Neural cell (in vitro differentiated cells): ENCODE measurements around the gene PTPN21. TPM values are rescaled to one million over a fixed set of nuclear protein-coding genes. Genes with fewer than 3 reads are reported as not detected.

Source experiments
- H2AFZ ChIP-seq: fragments of 200-600, 300-800 bp; sonication (generic), shearing (Covaris generic); 2 replicates; pipeline ENCODE4 v1.6.0; 2014; ENCODE audit warnings: low read depth, mild to moderate bottlenecking, antibody characterized with exemption, low read length, moderate library complexity
- H3F3A ChIP-seq: fragments of 200-600 bp; shearing (Covaris generic); 2 replicates; pipeline ENCODE4 v1.6.1; 2016; ENCODE audit warnings: mild to moderate bottlenecking, moderate library complexity, mixed read lengths, antibody characterized with exemption, low read length; ENCODE audit not compliant: insufficient read depth, poor library complexity, severe bottlenecking
- H3K27ac ChIP-seq: fragments of 200-600, 300-800 bp; sonication (generic), shearing (Covaris generic); 2 replicates; pipeline ENCODE4 v1.5.1; 2014; ENCODE audit warnings: mild to moderate bottlenecking, low read length, moderate library complexity
- H3K27me3 ChIP-seq: fragments of 300-800, 200-600 bp; sonication (generic), shearing (Covaris generic); 2 replicates; pipeline ENCODE4 v1.6.0; 2014; ENCODE audit warnings: mild to moderate bottlenecking, low read depth, low read length, moderate library complexity; ENCODE audit not compliant: insufficient read depth
- H3K36me3 ChIP-seq: fragments of 300-800, 200-600 bp; sonication (generic), shearing (Covaris generic); 2 replicates; pipeline ENCODE4 v1.5.1; 2014; ENCODE audit warnings: mild to moderate bottlenecking, antibody characterized with exemption, low read length, moderate library complexity; ENCODE audit not compliant: insufficient read depth
- H3K4me2 ChIP-seq: fragments of 300-800, 200-600 bp; sonication (generic), shearing (Covaris generic); 2 replicates; pipeline ENCODE4 v1.6.0; 2014; ENCODE audit warnings: mild to moderate bottlenecking, low read length
- H3K4me3 ChIP-seq: fragments of 300-800, 200-600 bp; sonication (generic), shearing (Covaris generic); 2 replicates; pipeline ENCODE4 v1.5.1; 2014; ENCODE audit warnings: mild to moderate bottlenecking, low read length, moderate library complexity
- H3K79me2 ChIP-seq: fragments of 200-600 bp; shearing (Covaris generic); replicated peaks from 2 replicates; pipeline ENCODE4 v1.6.0; 2014; ENCODE audit warnings: mild to moderate bottlenecking, low read length, moderate library complexity; ENCODE audit not compliant: insufficient read depth
- H3K9ac ChIP-seq: fragments of 300-800, 200-600 bp; sonication (generic), shearing (Covaris generic); 2 replicates; pipeline ENCODE4 v1.6.1; 2016; ENCODE audit warnings: mild to moderate bottlenecking, low read length, mixed read lengths
- H3K9me2 ChIP-seq: fragments of 200-600 bp; shearing (Covaris generic); 2 replicates; pipeline ENCODE4 v1.6.1; 2016; ENCODE audit warnings: mild to moderate bottlenecking, low read length, mixed read lengths; ENCODE audit not compliant: insufficient read depth
- H3K9me3 ChIP-seq: fragments of 200-600, 300-800 bp; sonication (generic), shearing (Covaris generic); 2 replicates; pipeline ENCODE4 v1.6.1; 2016; ENCODE audit warnings: mild to moderate bottlenecking, mixed run types, low read length, moderate library complexity, mixed read lengths
- H4K20me1 ChIP-seq: fragments of 200-600 bp; shearing (Covaris generic); 2 replicates; pipeline ENCODE4 v1.6.1; 2016; ENCODE audit warnings: mild to moderate bottlenecking, mixed run types; ENCODE audit not compliant: insufficient read depth
- EP300 ChIP-seq: fragments of 450-650 bp; conservative IDR thresholded peaks from 2 replicates; pipeline ENCODE4 v1.6.1; 2014; ENCODE audit warnings: antibody characterized with exemption, mild to moderate bottlenecking, moderate library complexity; ENCODE audit not compliant: poor library complexity, severe bottlenecking
- EZH2 ChIP-seq: fragments of 200-600, 300-800 bp; shearing (Covaris generic), sonication (generic); IDR thresholded peaks from 2 replicates; pipeline ENCODE4 v1.6.1; 2014; ENCODE audit warnings: antibody characterized with exemption, low read length, borderline replicate concordance, mild to moderate bottlenecking; ENCODE audit not compliant: insufficient read depth, poor library complexity, severe bottlenecking
- MXI1 ChIP-seq: fragments of 450-650 bp; conservative IDR thresholded peaks from 2 replicates; pipeline ENCODE4 v1.6.1; 2014; ENCODE audit warnings: antibody characterized with exemption, mild to moderate bottlenecking; ENCODE audit not compliant: poor library complexity, severe bottlenecking
- POLR2AphosphoS5 ChIP-seq: IDR thresholded peaks from 2 replicates; pipeline ENCODE4 v1.6.1; 2012
- RAD21 ChIP-seq: fragments of 450-650 bp; conservative IDR thresholded peaks from 2 replicates; pipeline ENCODE4 v1.6.1; 2014; ENCODE audit warnings: antibody characterized with exemption, mild to moderate bottlenecking, moderate library complexity
- SMC3 ChIP-seq: fragments of 450-650 bp; conservative IDR thresholded peaks from 2 replicates; pipeline ENCODE4 v1.6.1; 2014; ENCODE audit warnings: antibody characterized with exemption, mild to moderate bottlenecking, moderate library complexity; ENCODE audit not compliant: poor library complexity
- TAF1 ChIP-seq: IDR thresholded peaks from 2 replicates; pipeline ENCODE4 v1.6.1; 2012; ENCODE audit warnings: low read depth
- polyA plus RNA-seq: library from polyadenylated mRNA; depleted of rRNA; stranded (reverse); fragments of >200 nt; gene quantifications from 2 replicates; pipeline ENCODE4 v1.2.3, GENCODE V29; 2014
- TF ChIP-seq, protein P1 (sequence below): fragments of 450-650 bp; IDR thresholded peaks from 2 replicates; pipeline ENCODE4 v1.5.1; 2014; ENCODE audit warnings: antibody characterized with exemption, mild to moderate bottlenecking, moderate library complexity; ENCODE audit not compliant: poor library complexity, severe bottlenecking
- TF ChIP-seq, protein P2 (sequence below): IDR thresholded peaks from 2 replicates; pipeline ENCODE4 v1.6.1; 2012; ENCODE audit warnings: borderline replicate concordance

The PTPN21 gene
- polyA plus RNA-seq, 1 donor from 2014 or later: 4.1 TPM

DNA sequence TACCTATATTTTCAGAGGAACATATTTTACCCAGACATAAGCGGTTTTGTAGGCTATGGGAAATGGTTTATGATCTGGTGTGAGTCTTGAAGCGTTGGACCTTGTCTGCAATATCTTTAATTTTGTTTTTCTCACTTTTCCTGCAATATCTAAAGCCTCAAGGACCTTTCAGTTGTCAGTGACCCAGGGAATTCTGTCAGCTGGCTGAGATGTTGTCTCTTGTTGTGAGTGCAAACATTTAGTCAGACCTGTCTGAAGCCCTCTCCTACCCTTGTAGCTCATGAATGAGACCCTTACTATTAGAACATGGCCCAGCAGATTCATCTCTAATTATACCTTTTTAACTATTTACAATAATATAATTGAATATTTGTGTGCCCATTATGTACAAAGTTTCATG, 115.7 kb downstream of the PTPN21 start:
- Histone ChIP-seq H3K9me2 (no peaks in the 10 kb centered on the region), H3K4me3 (no peak overlapping the region), H3K36me3 (peaks cover 15% of the 10 kb centered on the region), H3K27me3 (no peaks in the 10 kb centered on the region), H3K4me2 (no peak overlapping the region), H3K9ac (no peak overlapping the region), H3K27ac (no peak overlapping the region), H3F3A (no peaks in the 10 kb centered on the region), H3K9me3 (no peaks in the 10 kb centered on the region), H3K79me2 (no peaks in the 10 kb centered on the region), H4K20me1 (no peaks in the 10 kb centered on the region), H2AFZ (no peak overlapping the region)
- TF ChIP-seq EZH2: no peak
- TF ChIP-seq, protein P1, sequence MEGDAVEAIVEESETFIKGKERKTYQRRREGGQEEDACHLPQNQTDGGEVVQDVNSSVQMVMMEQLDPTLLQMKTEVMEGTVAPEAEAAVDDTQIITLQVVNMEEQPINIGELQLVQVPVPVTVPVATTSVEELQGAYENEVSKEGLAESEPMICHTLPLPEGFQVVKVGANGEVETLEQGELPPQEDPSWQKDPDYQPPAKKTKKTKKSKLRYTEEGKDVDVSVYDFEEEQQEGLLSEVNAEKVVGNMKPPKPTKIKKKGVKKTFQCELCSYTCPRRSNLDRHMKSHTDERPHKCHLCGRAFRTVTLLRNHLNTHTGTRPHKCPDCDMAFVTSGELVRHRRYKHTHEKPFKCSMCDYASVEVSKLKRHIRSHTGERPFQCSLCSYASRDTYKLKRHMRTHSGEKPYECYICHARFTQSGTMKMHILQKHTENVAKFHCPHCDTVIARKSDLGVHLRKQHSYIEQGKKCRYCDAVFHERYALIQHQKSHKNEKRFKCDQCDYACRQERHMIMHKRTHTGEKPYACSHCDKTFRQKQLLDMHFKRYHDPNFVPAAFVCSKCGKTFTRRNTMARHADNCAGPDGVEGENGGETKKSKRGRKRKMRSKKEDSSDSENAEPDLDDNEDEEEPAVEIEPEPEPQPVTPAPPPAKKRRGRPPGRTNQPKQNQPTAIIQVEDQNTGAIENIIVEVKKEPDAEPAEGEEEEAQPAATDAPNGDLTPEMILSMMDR: no peak
- TF ChIP-seq MXI1: no peak
- TF ChIP-seq POLR2AphosphoS5: no peak
- TF ChIP-seq TAF1: no peak
- TF ChIP-seq SMC3: no peak
- no peak for TF ChIP-seq RAD21
- TF ChIP-seq, protein P2, sequence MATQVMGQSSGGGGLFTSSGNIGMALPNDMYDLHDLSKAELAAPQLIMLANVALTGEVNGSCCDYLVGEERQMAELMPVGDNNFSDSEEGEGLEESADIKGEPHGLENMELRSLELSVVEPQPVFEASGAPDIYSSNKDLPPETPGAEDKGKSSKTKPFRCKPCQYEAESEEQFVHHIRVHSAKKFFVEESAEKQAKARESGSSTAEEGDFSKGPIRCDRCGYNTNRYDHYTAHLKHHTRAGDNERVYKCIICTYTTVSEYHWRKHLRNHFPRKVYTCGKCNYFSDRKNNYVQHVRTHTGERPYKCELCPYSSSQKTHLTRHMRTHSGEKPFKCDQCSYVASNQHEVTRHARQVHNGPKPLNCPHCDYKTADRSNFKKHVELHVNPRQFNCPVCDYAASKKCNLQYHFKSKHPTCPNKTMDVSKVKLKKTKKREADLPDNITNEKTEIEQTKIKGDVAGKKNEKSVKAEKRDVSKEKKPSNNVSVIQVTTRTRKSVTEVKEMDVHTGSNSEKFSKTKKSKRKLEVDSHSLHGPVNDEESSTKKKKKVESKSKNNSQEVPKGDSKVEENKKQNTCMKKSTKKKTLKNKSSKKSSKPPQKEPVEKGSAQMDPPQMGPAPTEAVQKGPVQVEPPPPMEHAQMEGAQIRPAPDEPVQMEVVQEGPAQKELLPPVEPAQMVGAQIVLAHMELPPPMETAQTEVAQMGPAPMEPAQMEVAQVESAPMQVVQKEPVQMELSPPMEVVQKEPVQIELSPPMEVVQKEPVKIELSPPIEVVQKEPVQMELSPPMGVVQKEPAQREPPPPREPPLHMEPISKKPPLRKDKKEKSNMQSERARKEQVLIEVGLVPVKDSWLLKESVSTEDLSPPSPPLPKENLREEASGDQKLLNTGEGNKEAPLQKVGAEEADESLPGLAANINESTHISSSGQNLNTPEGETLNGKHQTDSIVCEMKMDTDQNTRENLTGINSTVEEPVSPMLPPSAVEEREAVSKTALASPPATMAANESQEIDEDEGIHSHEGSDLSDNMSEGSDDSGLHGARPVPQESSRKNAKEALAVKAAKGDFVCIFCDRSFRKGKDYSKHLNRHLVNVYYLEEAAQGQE: no peak
- TF ChIP-seq EP300: no peak

DNA sequence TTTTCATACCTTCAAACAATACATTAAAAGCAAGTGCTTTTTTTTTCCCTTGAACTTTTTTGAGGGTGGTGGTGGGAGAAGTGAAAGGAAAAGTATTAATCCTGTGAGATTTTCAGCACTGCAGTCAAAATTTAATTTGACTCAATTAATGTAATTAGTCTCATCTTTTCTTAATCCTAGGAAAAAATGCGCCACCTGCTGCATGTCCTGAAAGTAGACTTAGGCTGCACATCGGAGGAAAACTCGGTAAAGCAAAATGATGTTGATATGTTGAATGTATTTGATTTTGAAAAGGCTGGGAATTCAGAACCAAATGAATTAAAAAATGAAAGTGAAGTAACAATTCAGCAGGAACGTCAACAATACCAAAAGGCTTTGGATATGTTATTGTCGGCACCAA, 117.1 kb downstream of the PTPN21 start:
- Histone ChIP-seq H3K9ac (no peak overlapping the region), H3K9me3 (no peaks in the 10 kb centered on the region), H3K27me3 (no peaks in the 10 kb centered on the region), H3K9me2 (no peaks in the 10 kb centered on the region), H3K79me2 (no peaks in the 10 kb centered on the region), H3K36me3 (peaks cover 19% of the 10 kb centered on the region), H3K27ac (no peak overlapping the region), H4K20me1 (no peaks in the 10 kb centered on the region), H2AFZ (no peak overlapping the region), H3K4me2 (no peak overlapping the region), H3K4me3 (no peak overlapping the region), H3F3A (no peaks in the 10 kb centered on the region)
- TF ChIP-seq TAF1: no peak
- TF ChIP-seq, protein P1: peak; percentile 21
